ENCODE data around the gene MAST4.

The MAST4 gene

GRCh38 chr5:66597183-66597757 lies 1.1 kb downstream of the MAST4 start:
- TF ChIP-seq CTCF (IDR thresholded peaks at IDR 0.05; ENCODE audit: low read depth, low read length, missing control alignments) = no peak
- in situ Hi-C loops (cut with HindIII; ENCODE audit: low sequenced_read_pairs) = no loop called here
- H3K4me3 ChIP-seq (ENCODE audit: low read depth, low read length) = peak overlapping the region; percentile 65
- DNase-seq (ENCODE audit: low read depth) = no peak

GRCh38 chr5:66602621-66603020 lies 6.4 kb downstream of the MAST4 start:
- in situ Hi-C loops (cut with HindIII; ENCODE audit: low sequenced_read_pairs) = no loop called here
- DNase-seq (ENCODE audit: low read depth) = no peak
- TF ChIP-seq CTCF (IDR thresholded peaks at IDR 0.05; ENCODE audit: low read depth, low read length, missing control alignments) = no peak
- no peak overlapping the region for H3K4me3 ChIP-seq (ENCODE audit: low read depth, low read length)

GRCh38 chr5:66603164-66603563 lies 7.0 kb downstream of the MAST4 start:
- TF ChIP-seq CTCF (IDR thresholded peaks at IDR 0.05; ENCODE audit: low read depth, low read length, missing control alignments) = no peak
- no peak overlapping the region for H3K4me3 ChIP-seq (ENCODE audit: low read depth, low read length)
- in situ Hi-C loops (cut with HindIII; ENCODE audit: low sequenced_read_pairs) = no loop called here
- no peak for DNase-seq (ENCODE audit: low read depth)

- DNase-seq (ENCODE audit: low read depth) = no peak
- H3K4me3 ChIP-seq (ENCODE audit: low read depth, low read length) = no peak overlapping the region
- in situ Hi-C loops (cut with HindIII; ENCODE audit: low sequenced_read_pairs) = no loop called here
- no peak for TF ChIP-seq CTCF (IDR thresholded peaks at IDR 0.05; ENCODE audit: low read depth, low read length, missing control alignments)
Observed at GRCh38 chr5:66603881-66604280, 7.7 kb downstream of the MAST4 start.

- no peak for DNase-seq (ENCODE audit: low read depth)
- TF ChIP-seq CTCF (IDR thresholded peaks at IDR 0.05; ENCODE audit: low read depth, low read length, missing control alignments) = no peak
- in situ Hi-C loops (cut with HindIII; ENCODE audit: low sequenced_read_pairs) = no loop called here
- no peak overlapping the region for H3K4me3 ChIP-seq (ENCODE audit: low read depth, low read length)
Observed at GRCh38 chr5:66606713-66607112, 10.5 kb downstream of the MAST4 start.

GRCh38 chr5:66608501-66608900 lies 12.3 kb downstream of the MAST4 start:
- no peak for TF ChIP-seq CTCF (IDR thresholded peaks at IDR 0.05; ENCODE audit: low read depth, low read length, missing control alignments)
- DNase-seq (ENCODE audit: low read depth) = no peak
- H3K4me3 ChIP-seq (ENCODE audit: low read depth, low read length) = no peak overlapping the region
- in situ Hi-C loops (cut with HindIII; ENCODE audit: low sequenced_read_pairs) = no loop called here

GRCh38 chr5:66609615-66610014 lies 13.4 kb downstream of the MAST4 start:
- in situ Hi-C loops (cut with HindIII; ENCODE audit: low sequenced_read_pairs) = no loop called here
- no peak for DNase-seq (ENCODE audit: low read depth)
- H3K4me3 ChIP-seq (ENCODE audit: low read depth, low read length) = no peak overlapping the region
- TF ChIP-seq CTCF (IDR thresholded peaks at IDR 0.05; ENCODE audit: low read depth, low read length, missing control alignments) = no peak
